ENCODE data around the gene AKR1E2.

DNA sequence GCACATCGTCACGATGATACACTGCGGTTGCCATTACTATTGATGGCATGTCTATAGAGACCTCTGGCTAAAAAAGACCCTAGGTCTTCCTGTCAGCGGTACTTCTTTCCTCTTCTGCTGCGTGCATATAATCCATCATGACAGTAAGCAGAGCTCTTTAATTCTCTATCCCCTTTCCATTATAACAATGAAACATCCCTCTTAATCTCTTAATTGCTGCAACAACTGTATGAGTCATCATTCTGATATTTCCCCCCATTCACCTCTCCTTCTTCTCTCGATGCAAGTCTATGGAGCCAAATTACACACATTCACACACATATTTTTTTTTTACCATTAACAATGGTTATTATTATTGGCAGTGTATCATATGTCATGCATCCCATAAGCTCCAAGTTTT is 45.2 kb upstream of the AKR1E2 start:
- TF ChIP-seq POLR2AphosphoS5 (IDR thresholded peaks at IDR 0.05) (no peak), POLR2A (IDR thresholded peaks at IDR 0.05) (no peak)
- TF ChIP-seq, protein P1, sequence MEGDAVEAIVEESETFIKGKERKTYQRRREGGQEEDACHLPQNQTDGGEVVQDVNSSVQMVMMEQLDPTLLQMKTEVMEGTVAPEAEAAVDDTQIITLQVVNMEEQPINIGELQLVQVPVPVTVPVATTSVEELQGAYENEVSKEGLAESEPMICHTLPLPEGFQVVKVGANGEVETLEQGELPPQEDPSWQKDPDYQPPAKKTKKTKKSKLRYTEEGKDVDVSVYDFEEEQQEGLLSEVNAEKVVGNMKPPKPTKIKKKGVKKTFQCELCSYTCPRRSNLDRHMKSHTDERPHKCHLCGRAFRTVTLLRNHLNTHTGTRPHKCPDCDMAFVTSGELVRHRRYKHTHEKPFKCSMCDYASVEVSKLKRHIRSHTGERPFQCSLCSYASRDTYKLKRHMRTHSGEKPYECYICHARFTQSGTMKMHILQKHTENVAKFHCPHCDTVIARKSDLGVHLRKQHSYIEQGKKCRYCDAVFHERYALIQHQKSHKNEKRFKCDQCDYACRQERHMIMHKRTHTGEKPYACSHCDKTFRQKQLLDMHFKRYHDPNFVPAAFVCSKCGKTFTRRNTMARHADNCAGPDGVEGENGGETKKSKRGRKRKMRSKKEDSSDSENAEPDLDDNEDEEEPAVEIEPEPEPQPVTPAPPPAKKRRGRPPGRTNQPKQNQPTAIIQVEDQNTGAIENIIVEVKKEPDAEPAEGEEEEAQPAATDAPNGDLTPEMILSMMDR (IDR thresholded peaks at IDR 0.05) = no peak

All from stomach (tissue), 4 donors.